ENCODE results near the gene NOTCH2NLA. TPM values are rescaled to one million over a fixed set of nuclear protein-coding genes. Genes with fewer than 3 reads are reported as not detected.
"Not testable (repeated sequence)": the region's sequence is repeated elsewhere in the genome, so short reads cannot be mapped to it uniquely, and the experiment has no call there.

NOTCH2NLA gene
- total RNA-seq, 1 donor, result 98.8 TPM

GRCh38 chr1:146174531-146174930 is 54.3 kb downstream of the NOTCH2NLA start:
- DNase-seq (ENCODE audit: low read depth in 2 of 3, low spot score in 2 of 3), result not testable (repeated sequence)

GRCh38 chr1:146167740-146168139 is 61.1 kb downstream of the NOTCH2NLA start:
- DNase-seq (ENCODE audit: low read depth in 2 of 3, low spot score in 2 of 3), result not testable (repeated sequence)

- not testable (repeated sequence) for DNase-seq (ENCODE audit: low read depth in 2 of 3, low spot score in 2 of 3)
Measured at GRCh38 chr1:146167273-146167672, 61.5 kb downstream of the NOTCH2NLA start.

- DNase-seq (ENCODE audit: low read depth in 2 of 3, low spot score in 2 of 3), result not testable (repeated sequence)
Measured at GRCh38 chr1:146144465-146144864, 84.4 kb downstream of the NOTCH2NLA start, which contains the start of gene NBPF10. Gene NBPF10 (minus strand): TSS chr1:146144804. CDS start chr1:146144769, 35 bp downstream.

Other genes with a start within 250 kb of the NOTCH2NLA start
- gene TXNIP, start 232.4 kb downstream of the NOTCH2NLA start, total RNA-seq, result 485 TPM
- gene HJV, start 207.3 kb downstream of the NOTCH2NLA start, total RNA-seq, result not detected
- gene NBPF10, start 84.2 kb downstream of the NOTCH2NLA start, total RNA-seq, result 1.6 TPM